WTC11 (cell line): ENCODE measurements around the gene CCDC83.

Experiments
- CTCF ChIP-seq: fragments of 200-600 bp; IDR thresholded peaks from 2 replicates; pipeline ENCODE4 v1.8.0; 2022; ENCODE audit warnings: antibody characterized with exemption
- FOXJ3 ChIP-seq: sonication (generic); formaldehyde crosslinking; IDR thresholded peaks from 2 replicates; pipeline ENCODE4 v1.9.0; 2021; ENCODE audit warnings: missing genetic modification reagents, mild to moderate bottlenecking, borderline replicate concordance
- MAX ChIP-seq: sonication (generic); formaldehyde crosslinking; IDR thresholded peaks from 2 replicates; pipeline ENCODE4 v1.8.0; 2022; ENCODE audit warnings: mild to moderate bottlenecking, missing genetic modification reagents
- SMAD3 ChIP-seq: sonication (generic); formaldehyde crosslinking; IDR thresholded peaks from 2 replicates; pipeline ENCODE4 v1.8.0; 2022; ENCODE audit warnings: missing genetic modification reagents, mild to moderate bottlenecking, borderline replicate concordance
- TCF7 ChIP-seq: sonication (generic); formaldehyde crosslinking; IDR thresholded peaks from 2 replicates; pipeline ENCODE4 v1.8.0; 2022; ENCODE audit warnings: mild to moderate bottlenecking, low read depth, missing genetic modification reagents, moderate library complexity
- ZNF317 ChIP-seq: sonication (generic); formaldehyde crosslinking; IDR thresholded peaks from 2 replicates; pipeline ENCODE4 v1.8.1; 2023; ENCODE audit warnings: low read depth, mild to moderate bottlenecking, moderate library complexity, missing genetic modification reagents, borderline replicate concordance

DNA sequence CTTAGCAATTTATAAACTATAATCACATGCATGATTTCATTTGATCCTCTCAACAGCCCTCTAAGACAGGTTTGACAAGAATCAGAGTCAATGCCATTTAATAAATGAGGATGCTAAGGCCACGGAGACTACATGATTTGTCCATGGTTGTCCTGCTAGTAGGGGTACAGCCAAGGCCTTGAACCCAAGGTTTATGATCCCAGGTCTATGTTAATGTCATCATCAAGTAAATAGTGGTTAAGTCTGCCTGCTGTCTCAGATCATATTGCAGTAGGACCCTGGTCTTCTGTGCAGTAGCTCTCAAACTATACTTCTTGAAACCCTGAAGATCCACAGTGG lies 26.6 kb upstream of the CCDC83 start:
- TF ChIP-seq CTCF (no peak), MAX (CRISPR knock-in tag) (no peak), TCF7 (CRISPR knock-in tag) (no peak), SMAD3 (CRISPR knock-in tag) (no peak), ZNF317 (no peak), FOXJ3 (no peak)
